Hematopoietic multipotent progenitor cell treated with erythropoietin and hydrocortisone succinate and interleukin-3 and kit ligand, for 15 days (in vitro differentiated cells): Measurements from ENCODE around the gene TEX19.
A peak's percentile ranks its signal among the peaks of the same experiment; 100 is the strongest.

Source experiments
- DNase-seq: peaks from one replicate; pipeline ENCODE4 v3.0.0-alpha.2; 2015; ENCODE audit warnings: low spot score

Gene TEX19

DNA sequence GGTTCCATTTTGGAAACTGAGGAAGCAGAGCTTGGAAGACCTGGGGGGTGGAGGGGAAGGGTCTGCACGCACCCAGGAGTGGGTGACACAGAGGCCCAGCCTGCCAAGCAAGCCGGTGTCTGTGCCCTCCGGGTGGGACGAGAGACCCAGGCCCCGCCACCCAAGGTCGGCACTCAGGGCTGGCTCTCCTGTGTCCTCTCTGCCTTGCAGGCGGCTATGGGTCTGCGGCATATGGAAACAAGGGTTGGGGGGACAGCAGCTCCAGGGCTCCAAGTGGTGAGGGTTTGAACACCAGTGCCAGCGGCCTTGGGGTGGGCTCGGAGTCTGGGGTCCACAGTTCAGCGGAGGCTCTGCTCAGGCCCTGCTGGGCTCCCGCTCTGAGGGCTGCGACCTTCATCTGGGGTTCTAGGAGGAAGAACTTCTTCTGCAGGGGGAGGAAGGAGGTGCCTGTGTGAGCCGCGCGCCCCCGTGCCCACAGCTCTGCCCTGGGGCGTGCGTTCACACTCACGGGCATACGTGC lies 37.0 kb upstream of the TEX19 start:
- DNase-seq, result no peak

DNA sequence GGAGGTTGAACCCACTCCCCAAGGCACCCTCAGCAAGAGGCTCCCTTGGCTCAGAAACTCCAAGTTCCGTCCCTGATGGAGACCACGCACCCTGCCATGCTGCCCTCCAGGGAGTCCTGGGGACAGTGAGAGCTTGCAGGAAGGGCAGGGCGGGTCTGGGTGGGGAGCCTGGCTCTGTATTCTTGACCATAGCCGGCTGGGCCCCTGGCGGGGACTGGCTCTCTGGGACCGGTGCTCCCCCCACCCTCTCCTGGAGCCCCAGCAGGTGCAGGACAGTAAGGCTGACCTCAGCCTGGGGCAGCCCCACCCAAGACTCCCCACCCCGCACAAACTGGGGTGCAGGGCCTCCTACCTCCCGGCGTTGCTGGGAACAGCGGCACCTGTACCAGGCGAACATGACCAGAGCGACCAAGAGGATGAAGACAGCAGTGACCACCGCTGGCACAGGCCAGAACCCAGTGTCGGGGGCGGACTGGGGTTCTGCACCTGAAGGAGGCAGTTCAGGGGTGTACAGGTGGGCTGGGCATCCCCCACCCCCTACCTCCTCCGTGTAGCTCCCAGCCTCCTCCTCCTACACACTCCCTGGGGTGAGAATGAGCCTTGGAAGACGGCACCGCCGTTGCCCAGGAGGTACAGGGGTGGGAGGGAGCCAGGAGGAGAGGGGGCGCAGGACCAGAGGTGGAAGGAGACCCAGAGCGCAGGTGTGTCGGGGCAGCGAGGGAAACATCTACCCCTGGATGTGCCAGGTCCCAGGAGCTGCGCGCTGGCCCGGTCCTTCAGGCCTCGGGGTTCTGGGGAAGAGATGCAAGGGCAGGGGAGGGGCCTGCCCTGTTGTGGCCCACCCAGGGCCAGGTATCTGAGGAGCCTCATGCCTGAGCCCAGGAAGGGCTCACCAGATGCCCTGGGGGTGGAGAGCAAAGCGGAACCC lies 36.3 kb upstream of the TEX19 start:
- DNase-seq, result no peak

DNA sequence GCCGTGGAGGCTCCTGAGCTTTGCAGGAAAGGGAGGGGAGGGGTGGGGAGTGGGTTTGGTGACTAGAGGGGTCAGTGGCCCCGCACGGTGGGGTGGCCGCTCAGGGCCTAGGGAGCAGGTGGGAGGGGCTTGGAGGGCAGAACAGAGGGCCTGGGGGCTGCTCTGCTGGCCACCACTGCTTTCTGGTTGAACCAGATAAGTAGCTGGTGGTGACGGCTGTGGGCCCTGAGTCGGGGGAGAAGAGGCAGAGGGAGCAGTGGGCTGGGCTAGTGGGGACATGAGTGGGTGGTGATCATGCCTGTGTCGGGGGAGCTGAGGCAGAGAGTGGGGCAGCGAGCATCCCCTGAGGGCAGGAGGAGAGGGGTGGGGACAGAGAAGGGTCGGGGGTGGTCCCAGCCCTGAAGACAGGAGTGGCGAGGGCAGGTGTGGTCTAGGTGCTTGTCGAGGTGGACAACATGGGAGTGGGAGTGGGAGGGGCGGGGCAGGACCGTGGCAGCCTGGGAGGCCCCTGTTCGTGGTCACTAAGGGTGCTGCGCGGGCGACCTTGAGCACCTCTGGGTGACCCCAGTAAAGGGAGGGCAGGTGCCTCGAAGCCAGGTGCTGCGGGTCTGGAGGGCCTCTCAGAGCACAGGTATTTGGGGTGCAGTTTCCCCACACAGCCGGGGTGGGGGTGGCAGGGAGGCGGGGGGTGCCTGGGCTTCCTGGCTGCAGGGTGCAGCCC lies 35.4 kb upstream of the TEX19 start:
- no peak for DNase-seq

DNA sequence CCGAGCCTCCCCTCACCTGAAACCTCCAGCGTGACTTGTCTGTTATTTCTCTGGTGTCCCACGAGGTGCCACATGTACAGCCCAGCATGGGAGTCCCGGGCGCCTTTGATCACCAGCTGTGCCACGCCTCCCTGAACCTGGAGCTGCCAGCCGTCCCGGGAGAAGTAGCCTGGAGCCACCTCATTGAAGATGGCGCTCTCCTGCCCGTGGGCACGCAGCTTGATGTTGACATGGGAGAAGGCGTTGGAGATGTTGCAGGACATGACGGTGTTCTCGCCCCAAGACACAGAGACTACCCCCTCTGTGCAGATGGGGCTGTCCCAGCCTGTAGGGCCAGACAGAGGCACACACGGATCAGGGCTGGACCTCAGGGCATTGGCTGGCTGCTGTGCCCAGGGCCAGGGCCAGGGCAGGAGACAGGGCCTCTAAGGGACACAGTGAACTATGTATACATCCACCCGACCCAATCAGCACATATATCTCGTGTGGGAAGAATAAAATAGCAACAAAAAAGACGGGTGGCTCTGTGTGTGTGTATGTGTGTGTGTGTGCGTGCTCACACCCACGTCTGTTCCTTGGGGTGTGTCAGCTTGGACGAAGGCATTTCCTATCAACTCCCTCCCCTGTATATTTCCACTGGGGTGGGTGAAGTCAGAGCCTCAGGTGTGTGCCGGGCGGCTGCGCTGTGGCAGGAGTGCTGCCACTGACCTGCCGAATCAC lies 34.3 kb upstream of the TEX19 start:
- no peak for DNase-seq

DNA sequence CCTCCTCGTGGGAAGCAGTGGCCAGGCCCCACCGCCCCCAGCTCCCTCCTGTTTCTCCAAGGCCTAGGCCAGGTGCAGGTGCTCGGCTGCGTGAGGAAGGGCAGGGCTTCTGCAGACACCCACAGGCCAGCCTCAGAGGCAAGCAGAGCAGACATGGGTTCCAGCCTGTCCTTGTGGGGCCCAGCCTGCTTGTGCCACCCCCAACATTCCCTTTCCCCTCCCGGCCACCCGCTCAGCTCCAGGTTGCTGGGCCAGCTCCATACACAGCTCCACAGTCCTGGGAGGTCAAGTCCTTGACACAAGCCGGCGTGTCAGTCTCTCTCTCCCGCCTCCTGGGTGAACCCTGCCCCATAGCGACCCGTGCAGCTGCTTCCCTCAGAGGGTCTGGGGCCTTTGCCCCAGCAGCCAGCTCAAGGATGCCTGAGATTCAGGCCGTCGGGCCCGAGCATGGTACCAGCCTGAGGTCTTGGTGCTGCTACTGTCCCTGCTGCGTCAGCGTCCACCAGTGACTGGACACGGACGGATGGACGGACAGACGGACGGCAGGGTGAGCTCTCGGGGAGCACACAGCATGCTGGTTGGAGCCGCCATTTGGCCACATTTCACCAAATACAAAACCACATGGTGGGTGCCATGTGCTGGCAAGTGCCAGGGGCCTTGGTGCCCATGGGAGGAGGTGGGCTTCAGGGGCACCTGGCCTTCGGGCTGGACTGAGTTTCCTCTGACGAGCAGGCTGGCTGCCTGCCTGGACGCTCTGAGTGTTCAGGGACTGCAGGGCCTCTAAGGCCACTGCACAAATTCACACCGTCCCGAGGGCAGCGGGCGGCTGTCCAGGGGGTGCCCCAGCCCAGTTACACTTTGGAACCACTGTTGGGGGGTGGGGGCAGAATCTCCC lies 33.5 kb upstream of the TEX19 start:
- no peak for DNase-seq

DNA sequence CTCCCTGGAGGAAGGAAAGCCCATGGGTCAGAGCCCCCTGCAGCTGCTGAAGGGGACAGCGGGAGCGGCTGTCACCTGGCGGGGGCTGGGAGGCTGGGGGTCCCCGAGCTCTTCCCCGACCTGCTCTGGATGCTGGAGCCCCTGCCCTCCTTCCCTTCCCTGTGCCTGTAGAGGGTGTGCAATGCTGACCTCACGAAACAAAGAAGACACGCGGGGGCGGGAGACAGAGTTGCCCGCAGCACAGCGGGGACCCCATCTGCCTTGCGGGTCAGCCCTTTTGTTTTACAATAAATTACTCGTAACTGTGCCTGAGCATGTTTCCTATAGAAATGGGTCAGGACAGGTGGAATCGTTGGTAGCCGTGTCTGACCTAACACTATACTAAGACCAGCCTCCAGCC lies 31.8 kb upstream of the TEX19 start:
- DNase-seq, result no peak

DNA sequence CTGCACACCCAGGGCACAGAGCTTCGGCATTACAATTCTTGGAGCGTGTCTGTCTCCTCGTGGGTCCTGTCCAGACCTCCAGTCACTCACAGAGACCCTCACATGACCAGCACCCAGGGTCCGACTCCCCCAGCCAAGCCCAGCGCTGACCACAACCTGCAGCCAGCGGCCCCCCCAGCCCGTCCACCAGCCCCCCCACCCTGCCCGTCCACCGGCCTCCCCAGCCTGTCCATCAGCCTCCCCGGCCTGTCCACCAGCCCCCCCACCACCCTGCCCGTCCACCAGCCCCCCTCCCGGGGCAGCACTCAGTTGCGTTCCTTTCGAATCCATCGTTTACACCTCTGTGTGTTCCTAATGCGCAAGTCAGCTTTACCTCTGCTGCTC lies 31.3 kb upstream of the TEX19 start:
- no peak for DNase-seq

DNA sequence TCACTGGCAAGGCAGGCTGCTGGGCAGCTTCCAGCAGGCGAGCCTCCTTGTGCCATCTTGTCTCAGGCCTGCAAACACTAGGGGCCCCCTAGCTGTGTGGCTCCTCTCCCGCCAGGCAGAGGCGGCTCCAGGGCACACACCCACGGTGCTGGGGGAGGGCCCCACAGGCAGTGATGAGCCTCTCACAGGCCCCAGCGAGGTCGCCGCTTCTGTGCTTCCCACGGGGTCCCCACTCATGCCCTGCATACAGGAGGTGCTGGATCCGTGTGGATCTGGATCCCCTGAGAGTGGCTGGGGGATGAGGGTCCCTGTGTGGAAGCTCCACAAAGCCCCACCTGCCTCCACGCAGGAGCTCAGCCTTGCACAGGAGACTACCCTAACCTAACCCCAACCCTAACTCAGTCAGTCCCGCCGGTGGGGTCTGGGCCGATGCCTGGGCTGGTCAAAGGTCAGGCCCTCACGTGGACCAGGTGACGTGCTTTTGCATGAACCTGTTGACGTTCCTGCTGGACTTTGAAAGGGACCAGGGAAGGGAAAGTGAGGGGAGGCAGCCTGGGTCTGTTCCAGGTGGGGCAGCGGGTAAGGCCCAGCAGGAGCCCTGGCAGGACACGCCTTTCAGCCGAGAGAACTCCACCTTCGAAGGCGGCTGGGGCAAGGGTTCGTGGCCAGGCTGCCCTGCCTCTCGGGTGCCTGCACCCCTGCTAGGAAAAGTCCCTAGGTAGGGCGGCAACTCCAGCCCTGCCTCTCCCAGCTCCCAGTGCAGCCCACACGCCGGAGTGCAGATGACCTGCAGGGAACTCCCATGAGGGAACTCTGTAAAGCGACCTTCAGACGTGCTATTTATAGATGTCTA lies 30.7 kb upstream of the TEX19 start:
- no peak for DNase-seq

DNA sequence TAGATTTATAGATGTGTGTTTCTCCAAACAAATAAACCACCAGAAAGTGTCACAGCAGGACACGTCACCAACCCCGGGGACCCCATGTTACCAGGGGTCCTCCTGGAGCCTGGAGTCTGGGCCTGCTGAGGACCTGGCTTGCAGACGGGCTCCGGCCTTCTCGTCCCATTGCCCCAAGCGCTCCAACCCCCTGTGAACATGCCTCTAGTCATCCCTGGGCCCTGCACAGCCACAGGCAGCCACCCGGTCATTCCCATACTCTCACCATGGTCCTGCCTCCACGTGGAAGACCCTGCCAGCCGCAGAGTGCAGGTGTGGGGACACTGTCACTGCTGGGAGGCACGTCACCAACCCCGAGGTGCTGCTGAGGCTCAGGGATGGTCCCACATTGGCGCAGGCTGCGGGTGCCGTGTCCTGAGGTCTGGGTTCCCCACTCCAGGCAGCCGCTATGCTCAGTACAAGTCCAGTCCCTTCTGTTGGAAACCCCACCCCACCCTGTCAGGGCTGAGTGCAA lies 30.0 kb upstream of the TEX19 start:
- no peak for DNase-seq

DNA sequence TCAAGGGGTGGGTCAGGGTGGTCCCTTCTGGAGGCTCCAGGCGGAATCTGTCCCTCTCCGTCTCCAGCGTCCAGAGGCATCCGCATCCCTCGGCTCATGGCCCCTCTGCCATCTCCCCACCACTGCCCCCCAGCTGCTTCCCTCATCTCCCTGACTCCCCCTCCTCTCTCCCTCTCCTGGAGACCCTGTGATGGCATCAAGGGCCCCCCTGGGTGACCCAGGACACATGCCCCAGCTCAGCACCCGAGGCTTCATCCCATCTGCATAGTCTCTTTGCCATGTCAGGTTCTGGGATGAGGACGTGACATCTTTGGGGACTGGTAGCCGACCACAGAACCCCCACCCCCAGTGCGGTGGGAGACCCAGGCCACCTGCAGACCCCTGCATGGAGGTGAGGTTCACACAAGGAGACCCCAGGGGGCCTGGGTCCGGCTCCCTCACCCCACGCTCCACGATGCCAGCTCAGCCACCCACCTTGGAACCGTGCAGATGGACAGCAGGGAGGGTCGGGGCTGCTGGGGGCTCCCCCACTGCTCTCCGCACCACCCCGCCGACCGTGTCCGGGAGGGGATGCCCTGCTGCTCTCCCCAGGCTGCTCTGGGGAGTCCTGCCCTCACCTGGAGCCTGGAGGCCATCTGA lies 29.2 kb upstream of the TEX19 start:
- no peak for DNase-seq

DNA sequence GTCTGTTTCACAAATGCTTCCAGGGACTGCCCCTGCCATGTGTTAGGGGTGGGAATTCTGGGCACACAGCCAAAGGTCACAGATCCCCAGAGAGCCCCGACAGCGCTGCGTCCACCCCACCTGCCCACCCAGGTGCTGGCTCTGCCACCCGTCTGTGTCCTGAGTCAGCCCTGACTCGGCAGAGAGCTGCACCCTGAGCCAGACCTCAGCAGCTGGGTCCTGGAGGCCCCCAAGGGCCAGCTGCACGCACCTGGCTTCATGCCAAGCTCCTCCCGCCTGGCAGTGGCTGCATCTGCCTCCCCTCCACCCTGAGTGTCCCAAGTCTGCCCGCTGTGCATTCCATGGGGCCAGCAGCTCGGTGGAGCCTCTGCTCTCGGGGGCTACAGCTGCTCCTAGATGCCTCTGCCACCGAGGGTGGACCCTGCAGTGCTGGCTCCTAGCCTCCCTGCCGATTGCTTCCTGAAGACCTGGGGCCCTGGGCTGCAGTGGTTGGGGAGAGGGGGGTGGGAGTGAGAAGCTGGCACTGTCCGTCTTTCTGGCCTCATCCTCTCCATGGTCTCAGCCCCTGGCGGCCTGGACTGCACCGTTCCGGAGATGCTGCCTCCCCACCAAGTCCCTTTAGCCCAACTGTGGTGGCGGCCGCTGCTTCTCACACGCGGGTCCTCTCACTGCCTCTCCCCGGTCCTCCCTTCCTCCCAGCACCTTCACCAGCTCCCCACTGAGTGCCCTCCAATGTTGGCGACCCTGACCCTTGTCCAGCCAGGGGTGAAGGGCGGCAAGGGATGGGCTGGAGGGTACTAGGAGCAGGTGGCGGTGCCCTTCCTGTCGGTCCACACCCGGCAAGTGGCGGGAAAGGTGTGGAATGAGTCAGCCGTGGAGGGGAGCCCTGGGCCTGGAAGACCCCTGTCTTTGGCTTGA lies 28.5 kb upstream of the TEX19 start:
- DNase-seq, result no peak

DNA sequence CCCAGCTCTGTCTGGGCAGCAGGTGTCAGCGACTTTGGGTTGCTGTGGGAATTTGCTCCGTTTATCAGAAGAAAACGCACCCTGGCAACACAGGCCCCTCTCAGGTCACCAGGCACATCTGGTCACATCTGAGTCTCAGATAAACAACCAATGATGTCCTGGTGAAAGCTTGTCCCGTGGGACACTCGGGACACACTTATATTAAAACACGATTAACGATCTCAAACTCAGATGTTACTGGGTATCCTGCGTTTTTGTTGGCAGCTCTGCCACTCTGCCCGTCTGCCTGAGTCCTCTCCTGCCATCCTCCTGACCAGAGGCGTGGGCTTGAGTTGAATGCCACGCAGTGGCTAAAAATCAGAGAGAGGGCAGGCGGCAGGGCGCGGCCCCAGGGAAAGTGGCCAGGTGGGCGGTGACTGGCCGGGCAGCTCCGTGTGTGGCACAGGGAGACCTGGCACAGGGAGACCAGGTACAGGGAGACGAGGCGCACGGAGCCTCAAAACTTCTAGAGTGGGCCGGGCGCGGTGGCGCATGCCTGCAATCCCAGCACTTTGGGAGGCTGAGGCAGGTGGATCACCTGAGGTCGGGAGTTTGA lies 27.6 kb upstream of the TEX19 start:
- no peak for DNase-seq

DNA sequence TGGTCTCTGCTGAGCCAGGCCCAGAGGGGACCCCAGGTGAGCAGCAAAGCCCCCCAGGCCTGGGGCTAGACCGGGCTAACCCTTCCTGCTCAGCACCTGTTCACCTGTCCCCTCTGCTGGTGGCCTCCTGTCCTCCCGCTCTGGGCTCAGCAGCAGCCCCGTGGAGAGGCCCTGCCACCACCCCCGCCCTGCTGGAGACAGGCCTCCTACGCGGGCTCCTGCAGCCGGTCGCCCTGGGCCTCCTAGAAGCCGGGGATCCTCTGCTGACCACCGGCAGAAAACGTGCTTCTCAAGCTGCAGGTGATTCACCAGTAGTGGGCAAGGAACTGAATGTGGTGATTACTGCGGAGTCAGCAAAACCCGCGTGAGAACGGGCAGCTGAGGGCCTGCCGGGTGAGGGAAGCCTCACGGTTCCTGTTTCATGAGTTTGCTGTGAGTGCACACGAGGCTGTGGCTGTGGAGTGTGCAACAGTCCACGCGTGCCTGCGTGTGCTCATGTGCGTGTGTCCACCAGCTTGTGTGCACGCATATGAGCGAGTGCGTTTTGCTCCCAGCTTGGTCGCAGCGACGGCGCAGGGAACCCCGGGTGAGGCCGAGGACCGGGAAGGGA lies 26.3 kb upstream of the TEX19 start:
- DNase-seq, result no peak

DNA sequence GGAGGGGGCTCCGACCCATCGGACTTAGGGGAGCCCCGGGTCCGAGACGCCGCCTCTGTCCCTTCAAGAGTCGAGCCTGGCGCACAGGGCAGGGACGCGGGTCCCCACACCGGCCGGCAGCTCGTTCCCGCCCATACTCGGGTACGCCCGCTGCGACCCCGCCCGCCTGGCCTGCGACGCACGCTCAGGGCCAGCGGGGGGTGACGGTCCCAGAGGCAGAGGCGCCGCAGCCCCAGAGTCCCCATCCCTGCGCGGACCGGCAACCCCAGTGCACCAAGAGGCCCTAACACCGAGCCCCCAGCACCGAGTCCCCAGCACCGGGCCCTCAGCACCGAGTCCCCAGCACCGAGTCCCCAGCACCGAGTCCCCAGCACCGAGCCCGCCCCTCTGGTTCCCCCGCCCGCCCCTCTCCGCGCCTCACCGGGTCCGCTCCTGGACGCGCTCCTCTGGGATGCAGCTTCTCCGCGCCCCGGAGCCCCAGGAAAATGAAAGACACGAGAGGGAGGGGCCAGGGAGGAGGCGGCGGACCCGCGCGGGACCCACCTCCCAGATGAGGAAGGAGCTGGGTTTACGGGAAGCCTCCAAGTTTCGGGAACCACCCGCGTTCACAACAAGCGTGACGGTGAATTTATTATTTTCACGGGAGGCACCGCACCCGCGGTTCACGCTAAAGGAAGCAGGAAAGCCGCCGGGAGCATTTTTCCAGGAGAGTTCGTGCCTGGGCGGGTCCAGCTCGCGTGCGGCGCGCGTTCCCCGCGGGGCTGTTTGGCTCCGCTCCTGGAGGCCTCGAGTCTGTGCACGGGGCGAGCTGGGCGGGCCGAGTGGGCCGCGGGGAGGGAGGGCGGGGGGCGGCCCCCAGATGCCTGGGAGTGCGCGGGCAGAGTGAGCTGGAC lies 25.5 kb upstream of the TEX19 start, which contains the start of gene SECTM1:
SECTM1 (minus strand) TSS at position 488 of the 893 bp plus-strand sequence. CDS start 6,526 bp downstream, outside the sequence.
- no peak for DNase-seq

DNA sequence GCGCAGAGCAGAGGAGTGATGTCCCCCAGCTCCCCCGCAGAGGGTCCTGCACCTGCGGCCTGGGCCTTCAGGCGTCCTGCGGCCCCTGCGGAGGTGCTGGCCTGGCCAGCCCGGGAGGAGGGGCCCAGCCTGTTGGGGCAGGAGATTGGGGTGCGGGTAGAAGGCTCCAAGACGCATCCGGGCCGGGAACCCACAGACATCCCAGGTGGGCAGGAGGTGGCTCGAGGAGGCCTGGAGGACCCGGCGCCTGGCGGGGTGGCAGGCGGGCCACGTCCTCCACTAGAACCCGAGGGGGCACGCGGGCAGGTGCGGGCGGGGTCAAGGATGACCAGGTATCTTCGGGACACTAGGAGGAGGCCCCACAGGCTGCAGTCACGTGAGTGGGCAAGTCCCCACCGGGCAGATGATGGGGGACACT lies 24.8 kb upstream of the TEX19 start:
- no peak for DNase-seq

DNA sequence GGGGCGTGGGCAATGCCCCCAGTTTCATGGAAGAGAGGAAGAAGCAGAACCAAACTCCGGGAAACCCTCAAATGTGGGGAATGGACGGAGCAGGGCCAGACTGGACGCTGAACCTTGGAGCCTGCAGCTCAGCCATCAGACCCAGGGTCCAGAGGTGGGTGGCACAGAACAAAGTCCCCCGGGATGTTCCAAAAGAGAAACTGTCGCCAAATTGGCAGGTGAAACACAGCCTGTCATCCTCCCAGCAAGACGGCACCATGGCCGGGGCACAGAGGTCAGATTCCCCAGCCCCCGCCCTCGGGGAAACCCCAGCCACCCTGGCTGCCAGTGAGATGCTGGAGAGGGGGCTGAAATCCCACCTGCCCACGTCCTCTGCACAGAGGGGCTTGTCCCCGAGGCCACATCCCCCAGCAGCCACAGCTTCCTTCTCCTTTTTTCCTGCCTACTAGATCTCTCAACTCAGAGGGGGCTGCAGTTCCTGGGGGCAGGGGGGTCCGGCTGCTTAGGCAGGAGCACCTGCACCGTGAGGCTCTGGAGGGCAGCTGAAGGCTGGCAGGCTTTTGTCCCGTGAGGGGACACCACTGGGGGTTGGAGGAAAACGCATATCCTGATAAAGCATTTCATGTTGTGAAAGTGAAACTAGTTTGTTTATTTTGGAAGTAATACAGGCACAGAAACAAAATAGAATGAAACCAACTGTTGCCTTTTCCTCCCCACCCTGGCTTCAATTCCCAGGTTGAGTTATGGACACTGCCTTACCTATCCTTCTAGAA lies 24.2 kb upstream of the TEX19 start:
- DNase-seq, result peak; percentile 34
